B cell (primary cell): ENCODE results near the gene NPAS2. TPM values are rescaled to one million over a fixed set of nuclear protein-coding genes. Genes with fewer than 3 reads are reported as not detected.

Source experiments
- ATAC-seq: fragments of 200-7000 bp; cut with Tn5 transposase; one replicate; pipeline ENCODE4 v1.10.0; 2021; ENCODE audit warnings: low read depth, mild to moderate bottlenecking, moderate number of reproducible peaks, moderate library complexity
- CTCF ChIA-PET: fragments of 350-600 bp; sonication (Branson Sonifier 250); formaldehyde crosslinking; loops from one replicate; lab custom pipeline; 2021; ENCODE audit warnings: antibody characterized with exemption, inconsistent platforms; lab: Charles Lee
- POLR2A ChIA-PET: fragments of 350-600 bp; sonication (Branson Sonifier 250); formaldehyde crosslinking; loops from one replicate; lab custom pipeline; 2021; ENCODE audit warnings: antibody characterized with exemption; lab: Charles Lee
- DNase-seq: peaks from one replicate; pipeline ENCODE4 v3.0.0; 2013
- H2AFZ ChIP-seq: 2 replicates; pipeline ENCODE4 v1.6.1; 2012; ENCODE audit warnings: mild to moderate bottlenecking, low read depth, low read length; ENCODE audit not compliant: insufficient read depth, poor library complexity, severe bottlenecking
- H3K27ac ChIP-seq, 2 donors: 1 replicate in 1 of 2; 2 replicates in 1 of 2; pipeline ENCODE4 v1.5.1; 2012 to 2013; ENCODE audit warnings: low read length in 2 of 2, mild to moderate bottlenecking in 2 of 2, moderate library complexity in 1 of 2
- H3K27me3 ChIP-seq, 4 experiments: fragments of 200-600 bp in 1 of 4; sonication (generic) in 1 of 4; replicated peaks in 1 of 4; 1 replicate in 2 of 4; 2 replicates in 2 of 4; pipeline versions ENCODE4 v1.6.1 to v1.7.0; 2013 to 2016; ENCODE audit warnings: low read length in 3 of 4, mild to moderate bottlenecking in 2 of 4, mixed read lengths in 1 of 4, moderate library complexity in 1 of 4; ENCODE audit not compliant: insufficient read depth in 4 of 4, control insufficient read depth in 3 of 4; ENCODE audit errors: control extremely low read depth in 1 of 4
- H3K36me3 ChIP-seq, 2 experiments: replicated peaks in 1 of 2; 1 replicate in 1 of 2; 2 replicates in 1 of 2; pipeline versions ENCODE4 v1.6.1 to v1.7.1; 2013; ENCODE audit warnings: low read length in 1 of 2; ENCODE audit not compliant: insufficient read depth in 2 of 2, control insufficient read depth in 1 of 2; ENCODE audit errors: control extremely low read depth in 1 of 2, extremely low read depth in 1 of 2
- H3K4me1 ChIP-seq, 2 donors: fragments of 200-600 bp in 1 of 2; sonication (generic) in 1 of 2; 1 replicate in 1 of 2; 2 replicates in 1 of 2; pipeline versions ENCODE4 v1.5.1 to v1.6.1; 2013 to 2017; ENCODE audit warnings: low read length in 2 of 2; ENCODE audit not compliant: control insufficient read depth in 2 of 2, insufficient read depth in 2 of 2
- H3K4me2 ChIP-seq: replicated peaks from 2 replicates; pipeline ENCODE3; 2012; ENCODE audit warnings: mild to moderate bottlenecking, low read depth, low read length; ENCODE audit not compliant: poor library complexity, severe bottlenecking
- H3K4me3 ChIP-seq, 5 experiments: fragments of 200-600 bp in 1 of 5; sonication (generic) in 1 of 5; 1 replicate in 3 of 5; 2 replicates in 2 of 5; pipeline versions ENCODE4 v1.5.1 to v1.7.0; 2011 to 2016; ENCODE audit warnings: low read length in 4 of 5, mild to moderate bottlenecking in 4 of 5, low read depth in 2 of 5, control low read depth in 1 of 5, moderate library complexity in 1 of 5; ENCODE audit not compliant: insufficient read depth in 1 of 5; ENCODE audit errors: control extremely low read depth in 1 of 5, extremely low read depth in 1 of 5
- H3K79me2 ChIP-seq: fragments of 200-600 bp; sonication (generic); one replicate; pipeline ENCODE4 v1.6.0; 2016; ENCODE audit warnings: low read length; ENCODE audit not compliant: control insufficient read depth, insufficient read depth
- H3K9ac ChIP-seq: fragments of 200-600 bp; sonication (generic); 2 replicates; pipeline ENCODE4 v1.6.1; 2017; ENCODE audit warnings: mild to moderate bottlenecking, low read length, moderate library complexity
- H3K9me3 ChIP-seq, 3 donors: one replicate each; pipeline versions ENCODE4 v1.6.1 to v1.7.1; 2013; ENCODE audit warnings: low read length in 2 of 3; ENCODE audit not compliant: control insufficient read depth in 2 of 3, insufficient read depth in 1 of 3; ENCODE audit errors: control extremely low read depth in 1 of 3
- H4K20me1 ChIP-seq: 2 replicates; pipeline ENCODE4 v1.6.0; 2012; ENCODE audit warnings: mild to moderate bottlenecking, low read length; ENCODE audit not compliant: insufficient read depth, control insufficient read depth, poor library complexity, severe bottlenecking
- H3K27ac Mint-ChIP-seq: one replicate; pipeline ENCODE4 v1.8.0; 2021; ENCODE audit warnings: mixed read lengths
- H3K27me3 Mint-ChIP-seq: one replicate; pipeline ENCODE4 v1.8.0; 2021; ENCODE audit warnings: mixed read lengths
- H3K4me1 Mint-ChIP-seq: one replicate; pipeline ENCODE4 v1.8.0; 2021; ENCODE audit warnings: mixed read lengths
- H3K4me3 Mint-ChIP-seq: one replicate; pipeline ENCODE4 v1.8.0; 2021; ENCODE audit warnings: mixed read lengths
- H3K9me3 Mint-ChIP-seq: one replicate; pipeline ENCODE4 v1.8.0; 2022; ENCODE audit warnings: mixed read lengths; ENCODE audit not compliant: insufficient read depth
- CTCF ChIP-seq: fragments of 200-600 bp; IDR thresholded peaks from one replicate; pipeline ENCODE4 v1.8.0; 2022; ENCODE audit warnings: antibody characterized with exemption, mild to moderate bottlenecking
- EZH2 ChIP-seq: IDR thresholded peaks from 2 replicates; pipeline ENCODE4 v1.6.1; 2012; ENCODE audit warnings: borderline replicate concordance, low read depth, mild to moderate bottlenecking, moderate library complexity, low read length; ENCODE audit not compliant: insufficient read depth, poor library complexity, severe bottlenecking
- WGBS: methylation state at CpG from one replicate; pipeline ENCODE4 v1.1.5; 2013; ENCODE audit warnings: missing lambda C conversion rate; ENCODE audit not compliant: insufficient coverage; 5-methylcytosine and 5-hydroxymethylcytosine counted together
- intact Hi-C: fragments of 100-400 bp; cut with micrococcal nuclease; formaldehyde crosslinking; loops from one replicate; pipeline ENCODE4 v1.10.0; 2022
- polyA plus RNA-seq: library from polyadenylated mRNA; depleted of rRNA; stranded (reverse); fragments of >200 nt; gene quantifications from 2 replicates; pipeline ENCODE4 v1.2.3, GENCODE V29; 2012
- total RNA-seq, 2 donors: library from RNA; stranded (reverse); fragments of 120-200 nt in 1 of 2; gene quantifications; 1 replicate in 1 of 2; 2 replicates in 1 of 2; pipeline versions ENCODE4 v1.2.3 to v1.2.4, GENCODE V29; 2013 to 2022

Gene NPAS2
- total and polyA plus RNA-seq, 2 donors (not counting 1 experiment from before 2014, with no cell fraction given) = not detected

- DNase-seq = no peak
- H3K36me3 ChIP-seq = no peaks in the 10 kb centered on the region
- 85% methylated on average over 2 of the region's 4 CpGs for WGBS
- Mint-ChIP-seq H3K27me3 (peaks cover 22% of the 10 kb centered on the region), H3K4me1 (no peaks in the 10 kb centered on the region), H3K9me3 (no peaks in the 10 kb centered on the region), H3K27ac (no peak overlapping the region), H3K4me3 (no peak overlapping the region)
- ChIA-PET CTCF (interaction anchor here (0.7 kb wide), 1 partner anchor 192 kb away, joined by 3 read pairs; no protein-coding TSS in a partner anchor), POLR2A (no interaction called here)
- H3K4me1 ChIP-seq = no peaks in the 10 kb centered on the region
- H2AFZ ChIP-seq = no peak overlapping the region
- no peaks in the 10 kb centered on the region for H3K27me3 ChIP-seq
- H3K4me2 ChIP-seq = no peak overlapping the region
- no peaks in the 10 kb centered on the region for H4K20me1 ChIP-seq
- no peaks in the 10 kb centered on the region for H3K9me3 ChIP-seq
- intact Hi-C loops = no loop called here
- no peak for ATAC-seq
- no peak overlapping the region for H3K9ac ChIP-seq
- TF ChIP-seq CTCF (no peak), EZH2 (no peak)
- H3K27ac ChIP-seq = no peak overlapping the region
- H3K79me2 ChIP-seq = no peaks in the 10 kb centered on the region
- H3K4me3 ChIP-seq = no peak overlapping the region
These were observed 32.5 kb downstream of the NPAS2 start for GRCh38 chr2:100852447-100852846.

GRCh38 chr2:100852999-100853908 lies 33.3 kb downstream of the NPAS2 start:
- Histone ChIP-seq H3K9ac (no peak overlapping the region), H3K4me2 (no peak overlapping the region), H3K4me3 (no peak overlapping the region), H3K4me1 (no peaks in the 10 kb centered on the region), H3K9me3 (no peaks in the 10 kb centered on the region), H3K27me3 (no peaks in the 10 kb centered on the region), H3K27ac (no peak overlapping the region), H3K79me2 (no peaks in the 10 kb centered on the region), H4K20me1 (no peaks in the 10 kb centered on the region), H3K36me3 (no peaks in the 10 kb centered on the region), H2AFZ (no peak overlapping the region)
- intact Hi-C loops = no loop called here
- Mint-ChIP-seq H3K9me3 (no peaks in the 10 kb centered on the region), H3K4me1 (no peaks in the 10 kb centered on the region), H3K4me3 (no peak overlapping the region), H3K27me3 (peaks cover 16% of the 10 kb centered on the region), H3K27ac (no peak overlapping the region)
- TF ChIP-seq CTCF (no peak), EZH2 (no peak)
- 84% methylated on average over 10 of the region's 14 CpGs for WGBS
- CTCF ChIA-PET = interaction anchor here (0.7 kb wide), 1 partner anchor 193 kb away, joined by 3 read pairs; no protein-coding TSS in a partner anchor
- ATAC-seq (no peak), DNase-seq (no peak)
- POLR2A ChIA-PET = no interaction called here
